ENCODE measurements around the gene DAP.

Gene DAP

DNA sequence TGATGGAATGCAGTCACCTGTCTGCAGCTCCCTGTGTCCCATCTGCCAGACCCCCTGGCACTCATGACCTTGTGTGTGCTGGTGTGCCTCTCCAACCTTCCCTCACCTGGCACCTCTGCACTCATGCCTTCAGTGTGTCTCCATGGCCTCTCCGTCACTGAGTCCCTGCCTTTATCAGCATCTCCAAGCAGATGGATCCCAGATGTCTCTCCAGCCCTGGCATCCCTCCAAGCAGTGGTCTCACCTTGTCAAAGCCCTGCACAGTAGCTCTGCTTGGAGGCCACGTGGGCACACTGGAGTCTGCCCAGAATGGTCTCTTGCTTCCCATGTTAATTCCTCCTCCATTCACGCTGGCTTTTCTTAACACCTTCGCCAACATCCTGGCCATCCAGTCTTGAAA lies 84.8 kb downstream of the DAP start:
- no peak overlapping the region for H3K9ac ChIP-seq
- H3K4me2 ChIP-seq, result no peak overlapping the region
- H3K36me3 ChIP-seq, result peaks cover 53% of the 10 kb centered on the region
- H3K27me3 ChIP-seq, result no peaks in the 10 kb centered on the region
- no peaks in the 10 kb centered on the region for H3K9me3 ChIP-seq
- peaks cover 12% of the 10 kb centered on the region for H3K4me1 ChIP-seq
- no peak for TF ChIP-seq Cebpa-rat (IDR thresholded peaks at IDR 0.05)
- H3K27ac ChIP-seq, result no peak overlapping the region
- no peak overlapping the region for H3K4me3 ChIP-seq
- H4K20me1 ChIP-seq, result no peaks in the 10 kb centered on the region

DNA sequence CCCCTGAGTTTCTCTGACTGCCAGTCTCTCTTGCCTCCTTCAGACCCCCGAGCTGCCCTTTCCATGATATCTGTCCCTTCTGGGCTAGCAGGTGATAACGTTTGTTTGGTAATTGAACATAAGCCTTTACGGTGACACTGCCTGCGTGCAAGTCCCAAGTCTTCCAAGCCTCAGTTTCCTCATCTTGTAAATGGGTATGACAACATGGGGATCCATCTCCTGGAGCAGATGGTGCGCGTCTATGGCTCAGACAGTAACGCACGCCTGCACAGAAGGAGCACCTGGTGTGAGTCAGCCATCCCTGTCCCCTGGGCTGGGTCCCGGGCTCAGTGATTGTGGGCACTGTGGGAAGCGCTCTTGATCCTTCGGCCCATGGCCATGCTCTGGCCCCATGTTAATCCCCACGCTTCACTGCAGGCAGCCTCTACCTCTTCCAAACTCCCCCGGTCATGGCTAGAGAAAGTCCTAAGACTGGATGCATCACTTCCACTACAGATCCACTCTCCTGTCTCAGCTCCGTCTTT lies 85.8 kb downstream of the DAP start:
- Histone ChIP-seq H3K36me3 (peaks cover 43% of the 10 kb centered on the region), H3K27me3 (no peaks in the 10 kb centered on the region)

DNA sequence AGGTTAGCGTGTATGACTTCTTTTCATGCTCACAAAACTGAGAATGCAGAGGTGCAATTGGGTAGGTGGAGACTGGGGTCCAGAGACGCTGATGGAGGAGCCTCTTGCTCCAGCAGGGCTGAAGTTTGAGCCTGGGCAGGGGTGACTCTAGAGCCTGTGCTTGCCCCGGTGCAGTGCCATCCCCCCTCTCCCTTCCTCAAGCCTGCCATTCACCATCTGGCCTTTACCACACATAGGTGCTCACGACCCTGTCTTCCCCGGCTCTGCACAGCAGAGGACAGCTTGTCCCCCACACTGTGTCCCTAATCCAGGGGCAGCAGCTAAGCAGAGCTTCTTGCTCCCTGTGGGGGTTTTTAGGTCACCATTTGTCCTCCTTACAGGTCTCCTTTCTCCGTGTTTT lies 86.5 kb downstream of the DAP start:
- Histone ChIP-seq H3K4me3 (no peak overlapping the region), H4K20me1 (no peaks in the 10 kb centered on the region), H3K27ac (no peak overlapping the region), H3K36me3 (peaks cover 36% of the 10 kb centered on the region), H3K9me3 (no peaks in the 10 kb centered on the region), H3K4me1 (no peaks in the 10 kb centered on the region), H3K4me2 (no peak overlapping the region), H3K9ac (no peak overlapping the region), H3K27me3 (no peaks in the 10 kb centered on the region)
- no peak for TF ChIP-seq Cebpa-rat (IDR thresholded peaks at IDR 0.05)

More for the DNA sequence above, 85.8 kb downstream of the DAP start:
- Histone ChIP-seq H3K9me3 (no peaks in the 10 kb centered on the region), H3K4me1 (peaks cover 2% of the 10 kb centered on the region; the same call in 1 of the 2 replicates), H3K27ac (no peak overlapping the region), H4K20me1 (no peaks in the 10 kb centered on the region), H3K4me3 (no peak overlapping the region), H3K9ac (no peak overlapping the region), H3K4me2 (no peak overlapping the region)
- TF ChIP-seq Cebpa-rat (IDR thresholded peaks at IDR 0.05), result no peak

DNA sequence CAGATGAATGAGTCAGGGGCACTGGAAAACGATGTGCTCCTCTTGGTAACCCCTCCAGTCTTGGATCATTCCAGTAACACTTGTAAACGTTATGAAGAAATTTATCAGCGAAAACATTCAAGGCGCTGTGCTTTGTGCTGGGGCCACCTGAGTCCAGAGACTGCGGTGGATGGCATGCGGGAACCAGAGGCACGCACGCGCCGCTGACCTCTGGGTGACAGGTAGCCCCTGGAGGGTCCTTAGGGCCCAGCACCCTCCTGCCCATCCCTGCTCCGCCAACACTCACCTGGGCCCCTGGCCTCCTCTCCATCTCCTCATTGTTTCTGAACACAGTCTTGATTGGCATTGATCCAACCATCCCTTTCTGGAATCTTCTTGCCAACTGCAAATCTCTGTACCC lies 86.9 kb downstream of the DAP start:
- H3K27me3 ChIP-seq, result no peaks in the 10 kb centered on the region
- no peak overlapping the region for H3K27ac ChIP-seq
- no peaks in the 10 kb centered on the region for H3K9me3 ChIP-seq
- no peaks in the 10 kb centered on the region for H3K4me1 ChIP-seq
- no peak overlapping the region for H3K4me3 ChIP-seq
- H4K20me1 ChIP-seq, result no peaks in the 10 kb centered on the region
- H3K9ac ChIP-seq, result no peak overlapping the region
- TF ChIP-seq Cebpa-rat (IDR thresholded peaks at IDR 0.05), result no peak
- no peak overlapping the region for H3K4me2 ChIP-seq
- peaks cover 32% of the 10 kb centered on the region for H3K36me3 ChIP-seq

DNA sequence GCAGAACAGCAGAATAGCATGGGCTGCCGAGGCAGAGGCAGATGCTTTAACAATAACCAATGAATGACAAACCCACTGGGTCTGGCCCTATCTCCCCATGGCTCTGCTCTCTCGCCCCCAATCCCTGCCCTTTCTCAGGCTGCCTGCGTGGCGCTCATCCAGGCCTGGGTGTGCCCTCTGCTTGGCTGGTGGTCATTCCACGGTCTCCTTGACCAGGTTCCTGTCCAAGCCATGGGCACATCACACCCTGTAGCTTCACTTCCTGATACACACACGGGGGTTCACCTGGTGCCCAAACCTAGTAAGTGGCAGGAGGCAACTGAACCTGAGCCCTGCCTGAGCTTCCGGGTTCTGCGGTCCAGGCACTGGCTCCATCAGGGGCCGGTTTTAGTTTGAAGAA lies 87.6 kb downstream of the DAP start:
- H3K4me1 ChIP-seq, result no peaks in the 10 kb centered on the region
- TF ChIP-seq Cebpa-rat (IDR thresholded peaks at IDR 0.05), result no peak
- H3K36me3 ChIP-seq, result peaks cover 25% of the 10 kb centered on the region
- no peaks in the 10 kb centered on the region for H3K27me3 ChIP-seq
- no peak overlapping the region for H3K4me2 ChIP-seq
- no peaks in the 10 kb centered on the region for H3K9me3 ChIP-seq
- no peaks in the 10 kb centered on the region for H4K20me1 ChIP-seq
- no peak overlapping the region for H3K9ac ChIP-seq
- H3K4me3 ChIP-seq, result no peak overlapping the region
- no peak overlapping the region for H3K27ac ChIP-seq

DNA sequence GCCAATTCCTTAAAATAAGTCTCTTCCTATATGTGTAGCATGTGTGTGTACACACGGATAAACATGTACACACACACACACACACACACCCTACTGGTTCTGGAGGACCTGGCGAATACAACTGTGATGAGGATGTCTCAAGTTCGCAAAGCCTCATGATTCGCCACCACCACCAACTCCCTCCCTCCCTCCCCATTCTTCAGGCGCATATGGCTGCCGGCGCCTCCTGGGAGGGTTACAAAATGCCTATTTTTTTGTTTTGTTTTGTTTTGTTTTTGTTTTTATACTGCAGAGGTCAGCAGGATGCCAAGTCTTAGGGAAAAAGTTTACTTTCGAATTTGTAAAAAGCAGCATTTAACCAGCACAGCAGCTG lies 88.0 kb downstream of the DAP start:
- no peaks in the 10 kb centered on the region for H3K4me1 ChIP-seq
- no peaks in the 10 kb centered on the region for H4K20me1 ChIP-seq
- no peak for TF ChIP-seq Cebpa-rat (IDR thresholded peaks at IDR 0.05)
- H3K9ac ChIP-seq, result no peak overlapping the region
- no peak overlapping the region for H3K4me3 ChIP-seq
- H3K4me2 ChIP-seq, result no peak overlapping the region
- H3K9me3 ChIP-seq, result no peaks in the 10 kb centered on the region
- H3K27me3 ChIP-seq, result no peaks in the 10 kb centered on the region
- H3K36me3 ChIP-seq, result peaks cover 21% of the 10 kb centered on the region
- no peak overlapping the region for H3K27ac ChIP-seq

DNA sequence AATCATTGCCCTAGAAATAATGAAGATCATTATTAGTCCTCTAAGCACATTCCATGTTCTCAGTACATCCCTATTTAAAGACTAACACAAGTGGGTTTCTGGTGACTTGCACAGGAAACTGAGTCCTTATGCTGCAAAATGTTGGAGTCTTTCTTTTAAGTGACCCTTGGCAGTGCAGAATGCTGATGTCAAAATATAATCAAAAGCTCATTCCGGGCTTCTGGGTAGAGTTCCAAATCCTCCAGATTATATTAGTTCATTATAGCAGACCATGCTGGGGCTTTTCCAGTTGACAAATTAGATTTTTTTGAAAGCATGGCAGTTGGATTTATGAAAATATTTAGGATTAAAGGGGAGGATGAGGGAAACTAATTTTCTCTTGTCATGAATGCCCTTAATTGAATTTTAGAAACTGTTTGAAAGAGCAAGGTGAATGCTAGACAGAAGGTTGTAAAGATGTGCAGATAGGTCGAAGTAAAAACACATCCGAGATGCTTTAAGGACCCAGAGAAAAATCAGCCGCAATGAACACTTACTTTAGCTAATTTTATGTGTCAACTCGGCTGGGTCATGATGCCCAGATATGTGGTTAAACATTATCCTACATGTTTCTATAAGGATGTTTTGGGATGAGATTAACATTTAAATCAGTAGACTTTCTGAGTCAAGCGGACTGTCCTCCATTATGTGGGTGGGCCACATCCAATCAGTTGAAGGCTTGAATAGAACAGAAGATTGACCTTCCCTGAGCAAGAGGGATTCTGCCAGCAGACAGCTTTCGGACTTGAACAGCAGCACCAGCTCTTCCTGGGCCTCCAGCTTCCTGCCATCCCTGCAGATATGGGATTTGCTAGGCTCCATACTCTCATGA lies 88.7 kb downstream of the DAP start:
- no peak for TF ChIP-seq Cebpa-rat (IDR thresholded peaks at IDR 0.05)
- Histone ChIP-seq H3K27ac (no peak overlapping the region), H3K4me3 (no peak overlapping the region)

DNA sequence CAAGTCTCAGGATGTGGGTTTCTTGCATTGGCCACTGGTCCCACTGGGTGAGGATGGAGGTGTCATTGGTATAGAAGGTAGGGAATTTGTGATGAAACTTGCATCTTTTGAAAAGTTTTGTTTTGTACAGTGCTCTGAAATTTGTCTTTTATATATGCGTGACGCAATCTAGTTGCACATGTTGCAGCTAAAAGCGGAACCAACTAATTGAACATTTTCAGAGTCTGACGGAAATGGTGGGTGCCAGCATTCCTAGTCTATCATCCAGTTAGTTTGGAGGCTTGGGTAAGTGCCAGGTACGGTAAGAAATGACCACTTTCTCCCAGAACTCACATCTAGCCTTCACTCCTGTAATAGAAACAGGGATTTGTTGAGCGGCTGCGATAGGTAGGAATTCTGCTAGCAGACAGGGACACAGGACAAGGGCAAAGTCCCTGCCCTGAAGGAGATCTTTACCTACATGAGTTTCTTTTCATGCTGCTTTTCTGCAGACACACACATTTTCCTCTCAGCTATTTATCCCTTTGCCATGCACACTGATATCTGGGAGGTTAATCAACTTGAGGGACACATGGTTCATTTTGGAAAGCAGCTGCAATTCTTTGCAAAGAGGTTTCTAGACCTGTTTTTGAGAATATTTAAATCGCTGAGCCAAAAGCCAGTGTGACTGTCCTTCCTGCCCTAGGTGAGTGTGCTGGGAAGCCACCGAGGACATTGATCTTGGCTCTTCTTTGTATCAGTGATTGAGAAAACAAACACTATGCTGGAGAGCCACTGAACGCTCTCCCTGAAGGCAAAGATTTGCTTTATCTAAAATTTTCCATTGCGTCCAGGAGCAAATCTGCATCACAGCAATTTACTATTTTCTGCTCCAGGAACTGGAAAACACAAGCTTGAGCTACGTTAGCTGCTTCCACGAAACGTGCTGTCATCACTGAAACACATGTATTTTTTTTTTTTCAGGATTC lies 89.7 kb downstream of the DAP start:
- Histone ChIP-seq H3K9ac (no peak overlapping the region), H3K9me3 (no peaks in the 10 kb centered on the region), H4K20me1 (no peaks in the 10 kb centered on the region), H3K36me3 (0 out of 2 replicates have a peak, but pooled peaks cover 4% of the 10 kb centered on the region), H3K4me2 (no peak overlapping the region), H3K27me3 (no peaks in the 10 kb centered on the region), H3K4me1 (no peaks in the 10 kb centered on the region), H3K4me3 (no peak overlapping the region), H3K27ac (no peak overlapping the region)
- TF ChIP-seq Cebpa-rat (IDR thresholded peaks at IDR 0.05), result no peak; the same call in 1 of the 2 replicates

More for the DNA sequence above, 88.7 kb downstream of the DAP start:
- Histone ChIP-seq H3K4me1 (no peaks in the 10 kb centered on the region), H4K20me1 (no peaks in the 10 kb centered on the region), H3K27me3 (no peaks in the 10 kb centered on the region), H3K9ac (no peak overlapping the region), H3K36me3 (peaks cover 14% of the 10 kb centered on the region), H3K9me3 (no peaks in the 10 kb centered on the region), H3K4me2 (no peak overlapping the region)

DNA sequence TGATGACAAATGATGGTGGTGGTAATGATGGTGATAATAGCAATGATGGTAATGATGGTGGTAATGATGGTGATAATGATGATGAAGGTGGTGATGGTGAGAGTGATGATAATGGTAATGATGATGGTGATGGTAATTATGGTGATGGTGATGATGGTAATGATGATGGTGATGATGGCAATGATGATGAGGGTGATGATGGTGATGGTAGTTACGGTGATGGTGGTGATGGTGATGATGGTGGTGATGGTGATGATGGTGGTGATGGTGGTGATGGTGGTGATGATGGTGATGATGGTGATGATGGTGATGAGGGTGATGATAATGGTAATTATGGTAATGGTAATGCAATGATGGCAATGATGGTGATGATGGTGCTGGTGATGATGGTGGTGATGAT lies 91.1 kb downstream of the DAP start:
- Histone ChIP-seq H3K4me1 (no peaks in the 10 kb centered on the region), H3K9me3 (no peaks in the 10 kb centered on the region), H3K27ac (no peak overlapping the region), H3K27me3 (no peaks in the 10 kb centered on the region), H3K4me3 (no peak overlapping the region), H3K4me2 (no peak overlapping the region), H4K20me1 (no peaks in the 10 kb centered on the region), H3K36me3 (no peaks in the 10 kb centered on the region), H3K9ac (no peak overlapping the region)
- TF ChIP-seq Cebpa-rat (IDR thresholded peaks at IDR 0.05), result no peak
